CD4-positive, alpha-beta T cell treated with Interleukin-2 at 100 ng/mL for 4 hours (primary cell): ENCODE measurements around the gene WWC2.
"Not testable (repeated sequence)": the region's sequence is repeated elsewhere in the genome, so short reads cannot be mapped to it uniquely, and the experiment has no call there.

ENCODE experiments used
- DNase-seq: peaks from one replicate; pipeline ENCODE4 v3.0.0-alpha.2; 2020; ENCODE audit warnings: low spot score

WWC2 gene

GRCh38 chr4:183142571-183143550 lies 43.8 kb downstream of the WWC2 start:
- DNase-seq, result no peak

- no peak for DNase-seq
These were observed 45.7 kb downstream of the WWC2 start for GRCh38 chr4:183144787-183145186.

GRCh38 chr4:183145773-183146172 lies 46.7 kb downstream of the WWC2 start:
- no peak for DNase-seq

- no peak for DNase-seq
These were observed 47.4 kb downstream of the WWC2 start for GRCh38 chr4:183146478-183146877.

GRCh38 chr4:183147196-183147595 lies 48.1 kb downstream of the WWC2 start:
- no peak for DNase-seq

GRCh38 chr4:183147983-183148382 lies 48.9 kb downstream of the WWC2 start:
- no peak for DNase-seq

GRCh38 chr4:183149616-183150539 lies 50.8 kb downstream of the WWC2 start:
- no peak for DNase-seq

GRCh38 chr4:183150664-183151063 lies 51.6 kb downstream of the WWC2 start:
- DNase-seq, result not testable (repeated sequence)

- not testable (repeated sequence) for DNase-seq
These were observed 53.2 kb downstream of the WWC2 start for GRCh38 chr4:183152232-183152631.

GRCh38 chr4:183153190-183153916 lies 54.3 kb downstream of the WWC2 start:
- no peak for DNase-seq

GRCh38 chr4:183154701-183155391 lies 55.8 kb downstream of the WWC2 start:
- DNase-seq, result no peak

- DNase-seq, result no peak
These were observed 56.6 kb downstream of the WWC2 start for GRCh38 chr4:183155450-183156184.

- DNase-seq, result no peak
These were observed 58.2 kb downstream of the WWC2 start for GRCh38 chr4:183157215-183157614.

GRCh38 chr4:183158062-183158461 lies 59.0 kb downstream of the WWC2 start:
- DNase-seq, result no peak

- DNase-seq, result no peak
These were observed 62.6 kb downstream of the WWC2 start for GRCh38 chr4:183161630-183162029.

- DNase-seq, result no peak
These were observed 64.1 kb downstream of the WWC2 start for GRCh38 chr4:183163135-183163534.

- DNase-seq, result no peak
These were observed 65.9 kb downstream of the WWC2 start for GRCh38 chr4:183164963-183165362.

GRCh38 chr4:183165376-183165775 lies 66.3 kb downstream of the WWC2 start:
- DNase-seq, result no peak

GRCh38 chr4:183170894-183171293 lies 71.8 kb downstream of the WWC2 start:
- DNase-seq, result no peak

- no peak for DNase-seq
These were observed 72.6 kb downstream of the WWC2 start for GRCh38 chr4:183171484-183172267.
